ENCODE measurements around the gene MCF2L. TPM values are rescaled to one million over a fixed set of nuclear protein-coding genes. Genes with fewer than 3 reads are reported as not detected.
A peak's percentile ranks its signal among the peaks of the same experiment; 100 is the strongest.

MCF2L gene
- total RNA-seq, result 10 to 100 TPM; 33.4 to 77.3 (median 38.6) TPM

GRCh38 chr13:112968910-112969691 lies at the start of gene MCF2L:
Gene MCF2L, plus strand, starts transcription at chr13:112969214. Its CDS starts 166 bp downstream, at chr13:112969380.
- peak in 1 of 2 donors; percentile 48 for DNase-seq (ENCODE audit: low spot score in 2 of 2)
- Histone ChIP-seq H3K4me1 (no peaks in the 10 kb centered on the region), H3K4me3 (peak within 1 kb of the TSS; percentile 31 to 89 (median 61)), H3K9me3 (no peaks in the 10 kb centered on the region), H3K27me3 (no peaks in the 10 kb centered on the region), H3K36me3 (no peaks in the 10 kb centered on the region), H3K27ac (peak within 1 kb of the TSS; percentile 74 to 88)
- no peak for TF ChIP-seq CTCF (IDR thresholded peaks at IDR 0.05)
- TF ChIP-seq POLR2AphosphoS5 (IDR thresholded peaks at IDR 0.05), result no peak
- TF ChIP-seq POLR2A (IDR thresholded peaks at IDR 0.05), result no peak
- intact Hi-C loops (cut with DNase I; ENCODE audit: low total_unique reads), result no loop called here

GRCh38 chr13:112923962-112924361 lies 45.1 kb upstream of the MCF2L start:
- Histone ChIP-seq H3K27me3 (no peaks in the 10 kb centered on the region), H3K27ac (no peak overlapping the region), H3K36me3 (no peaks in the 10 kb centered on the region), H3K9me3 (no peaks in the 10 kb centered on the region), H3K4me3 (no peak overlapping the region), H3K4me1 (no peaks in the 10 kb centered on the region)
- no peak for DNase-seq (ENCODE audit: low spot score in 2 of 2)
- no peak for TF ChIP-seq POLR2A (IDR thresholded peaks at IDR 0.05)
- TF ChIP-seq CTCF (IDR thresholded peaks at IDR 0.05), result no peak
- no peak for TF ChIP-seq POLR2AphosphoS5 (IDR thresholded peaks at IDR 0.05)
- intact Hi-C loops (cut with DNase I; ENCODE audit: low total_unique reads), result no loop called here

- intact Hi-C loops (cut with DNase I; ENCODE audit: low total_unique reads), result no loop called here
- no peak for DNase-seq (ENCODE audit: low spot score in 2 of 2)
- TF ChIP-seq POLR2AphosphoS5 (IDR thresholded peaks at IDR 0.05), result no peak
- TF ChIP-seq POLR2A (IDR thresholded peaks at IDR 0.05), result no peak
- no peak for TF ChIP-seq CTCF (IDR thresholded peaks at IDR 0.05)
- H3K9me3 ChIP-seq, result no peaks in the 10 kb centered on the region
- no peaks in the 10 kb centered on the region for H3K27me3 ChIP-seq
- no peak overlapping the region for H3K27ac ChIP-seq
- no peaks in the 10 kb centered on the region for H3K4me1 ChIP-seq
- no peaks in the 10 kb centered on the region for H3K36me3 ChIP-seq
- no peak overlapping the region for H3K4me3 ChIP-seq
Observed at GRCh38 chr13:112924365-112924764, 44.6 kb upstream of the MCF2L start.

GRCh38 chr13:112926003-112926402 lies 43.0 kb upstream of the MCF2L start:
- H3K4me1 ChIP-seq, result no peaks in the 10 kb centered on the region
- no peak for DNase-seq (ENCODE audit: low spot score in 2 of 2)
- no peaks in the 10 kb centered on the region for H3K27me3 ChIP-seq
- intact Hi-C loops (cut with DNase I; ENCODE audit: low total_unique reads), result no loop called here
- H3K36me3 ChIP-seq, result no peaks in the 10 kb centered on the region
- no peak overlapping the region for H3K27ac ChIP-seq
- TF ChIP-seq CTCF (IDR thresholded peaks at IDR 0.05) (no peak), POLR2A (IDR thresholded peaks at IDR 0.05) (no peak), POLR2AphosphoS5 (IDR thresholded peaks at IDR 0.05) (no peak)
- H3K9me3 ChIP-seq, result no peaks in the 10 kb centered on the region
- H3K4me3 ChIP-seq, result no peak overlapping the region

GRCh38 chr13:112926993-112927392 lies 42.0 kb upstream of the MCF2L start:
- H3K4me3 ChIP-seq, result no peak overlapping the region
- H3K36me3 ChIP-seq, result no peaks in the 10 kb centered on the region
- intact Hi-C loops (cut with DNase I; ENCODE audit: low total_unique reads), result no loop called here
- DNase-seq (ENCODE audit: low spot score in 2 of 2), result no peak
- H3K9me3 ChIP-seq, result no peaks in the 10 kb centered on the region
- no peaks in the 10 kb centered on the region for H3K27me3 ChIP-seq
- no peaks in the 10 kb centered on the region for H3K4me1 ChIP-seq
- H3K27ac ChIP-seq, result no peak overlapping the region
- TF ChIP-seq CTCF (IDR thresholded peaks at IDR 0.05) (no peak), POLR2A (IDR thresholded peaks at IDR 0.05) (no peak), POLR2AphosphoS5 (IDR thresholded peaks at IDR 0.05) (no peak)

Measured in breast epithelium (tissue), 4 donors.